Suprapubic skin (tissue), 4 donors: ENCODE measurements around the gene DIPK1B. TPM values are rescaled to one million over a fixed set of nuclear protein-coding genes. Genes with fewer than 3 reads are reported as not detected.

ENCODE experiments used
- DNase-seq, 2 donors: peaks; one replicate each; pipeline ENCODE4 v3.0.0-alpha.2; 2019; ENCODE audit warnings: low spot score in 2 of 2
- H3K27ac ChIP-seq: fragments of 200-600 bp; sonication (generic); one replicate; pipeline ENCODE4 v1.5.1; 2019
- H3K27me3 ChIP-seq: fragments of 200-600 bp; sonication (generic); one replicate; pipeline ENCODE4 v1.5.1; 2019
- H3K36me3 ChIP-seq: fragments of 200-600 bp; sonication (generic); one replicate; pipeline ENCODE4 v1.5.1; 2019
- H3K4me1 ChIP-seq: fragments of 200-600 bp; sonication (generic); one replicate; pipeline ENCODE4 v1.5.1; 2019
- H3K4me3 ChIP-seq: fragments of 200-600 bp; sonication (generic); one replicate; pipeline ENCODE4 v1.5.1; 2019; ENCODE audit warnings: mild to moderate bottlenecking
- H3K9me3 ChIP-seq: fragments of 200-600 bp; sonication (generic); one replicate; pipeline ENCODE4 v1.5.1; 2019
- EP300 ChIP-seq: sonication (generic); formaldehyde crosslinking; IDR thresholded peaks from one replicate; pipeline ENCODE4 v1.6.1; 2017; ENCODE audit warnings: antibody characterized with exemption
- POLR2A ChIP-seq, 2 donors: fragments of 450-650 bp; IDR thresholded peaks; one replicate each; pipeline ENCODE4 v1.6.1; 2017; ENCODE audit warnings: antibody characterized with exemption in 2 of 2, mild to moderate bottlenecking in 2 of 2, moderate library complexity in 2 of 2
- POLR2AphosphoS5 ChIP-seq, 3 donors: sonication (generic); formaldehyde crosslinking; IDR thresholded peaks; one replicate each; pipeline ENCODE4 v1.6.1; 2017; ENCODE audit warnings: antibody characterized with exemption in 3 of 3
- WGBS: methylation state at CpG from one replicate; pipeline ENCODE4 v1.1.5; 2018; 5-methylcytosine and 5-hydroxymethylcytosine counted together
- total RNA-seq, 4 donors: library from RNA; depleted of rRNA; stranded (reverse); fragments of >200 nt; gene quantifications; one replicate each; pipeline ENCODE4 v1.1.0, GENCODE V29; 2016
- TF ChIP-seq, protein P1 (sequence below), 2 donors: fragments of 200-600 bp in 1 of 2; fragments of 450-650 bp in 1 of 2; sonication (generic) in 1 of 2; IDR thresholded peaks; one replicate each; pipeline ENCODE4 v1.5.1; 2016 to 2019; ENCODE audit warnings: antibody characterized with exemption in 2 of 2, mild to moderate bottlenecking in 1 of 2, moderate library complexity in 1 of 2

DIPK1B gene
- total RNA-seq, 4 donors from 2014 or later, result 3.8 to 13.1 (median 6.3) TPM

DNA sequence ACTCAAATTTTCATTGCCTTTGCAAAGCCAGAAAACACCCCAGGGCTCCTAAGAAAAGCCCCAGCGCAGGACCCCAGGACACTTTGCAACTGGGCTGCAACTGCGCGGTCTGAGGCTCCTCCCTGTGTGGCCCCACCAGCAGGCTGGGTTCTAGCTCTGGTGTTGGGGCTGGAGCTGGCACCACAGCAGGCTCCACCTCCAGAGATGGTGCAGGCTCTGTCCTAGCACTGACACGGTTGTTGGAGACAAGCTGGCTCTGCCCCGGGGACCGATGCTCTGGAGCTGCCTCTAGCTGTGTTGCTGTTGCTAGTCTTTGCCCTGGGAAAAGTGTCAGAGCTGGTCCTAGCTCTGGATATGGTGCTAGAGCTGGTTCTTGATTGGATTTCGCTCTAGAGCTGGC, 16.8 kb downstream of the DIPK1B start:
- H3K4me3 ChIP-seq, result peak overlapping the region; percentile 92
- no peak for TF ChIP-seq POLR2AphosphoS5 (IDR thresholded peaks at IDR 0.05)
- TF ChIP-seq POLR2A (IDR thresholded peaks at IDR 0.05), result no peak
- TF ChIP-seq, protein P1, sequence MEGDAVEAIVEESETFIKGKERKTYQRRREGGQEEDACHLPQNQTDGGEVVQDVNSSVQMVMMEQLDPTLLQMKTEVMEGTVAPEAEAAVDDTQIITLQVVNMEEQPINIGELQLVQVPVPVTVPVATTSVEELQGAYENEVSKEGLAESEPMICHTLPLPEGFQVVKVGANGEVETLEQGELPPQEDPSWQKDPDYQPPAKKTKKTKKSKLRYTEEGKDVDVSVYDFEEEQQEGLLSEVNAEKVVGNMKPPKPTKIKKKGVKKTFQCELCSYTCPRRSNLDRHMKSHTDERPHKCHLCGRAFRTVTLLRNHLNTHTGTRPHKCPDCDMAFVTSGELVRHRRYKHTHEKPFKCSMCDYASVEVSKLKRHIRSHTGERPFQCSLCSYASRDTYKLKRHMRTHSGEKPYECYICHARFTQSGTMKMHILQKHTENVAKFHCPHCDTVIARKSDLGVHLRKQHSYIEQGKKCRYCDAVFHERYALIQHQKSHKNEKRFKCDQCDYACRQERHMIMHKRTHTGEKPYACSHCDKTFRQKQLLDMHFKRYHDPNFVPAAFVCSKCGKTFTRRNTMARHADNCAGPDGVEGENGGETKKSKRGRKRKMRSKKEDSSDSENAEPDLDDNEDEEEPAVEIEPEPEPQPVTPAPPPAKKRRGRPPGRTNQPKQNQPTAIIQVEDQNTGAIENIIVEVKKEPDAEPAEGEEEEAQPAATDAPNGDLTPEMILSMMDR (IDR thresholded peaks at IDR 0.05), result no peak
- no peak for TF ChIP-seq EP300
- H3K9me3 ChIP-seq, result no peaks in the 10 kb centered on the region
- peaks cover 50% of the 10 kb centered on the region for H3K4me1 ChIP-seq
- 80% methylated on average over 1 of the region's 7 CpGs for WGBS
- no peak for DNase-seq
- H3K36me3 ChIP-seq, result peaks cover 22% of the 10 kb centered on the region
- H3K27me3 ChIP-seq, result no peaks in the 10 kb centered on the region
- H3K27ac ChIP-seq, result no peak overlapping the region

DNA sequence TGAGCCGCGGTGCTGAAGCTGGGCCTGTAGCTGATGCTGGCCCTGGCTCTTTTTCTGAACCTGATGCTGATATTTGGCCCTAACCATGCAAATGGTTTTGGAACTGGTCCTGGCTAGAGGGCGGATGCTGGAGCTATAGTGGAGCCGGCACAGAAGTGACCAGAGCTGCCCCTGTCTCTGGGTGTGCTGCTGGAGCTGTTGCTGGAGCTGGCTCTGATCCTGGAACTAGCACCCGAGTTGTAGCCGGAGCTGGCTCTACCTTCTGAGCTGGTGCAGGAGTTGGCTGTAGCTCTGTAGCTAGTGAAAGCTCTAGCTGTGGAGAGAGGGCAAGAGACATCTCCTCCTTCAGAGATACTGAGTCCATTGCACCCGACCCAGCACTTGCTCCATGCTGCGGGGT, 17.6 kb downstream of the DIPK1B start:
- WGBS, result 85% methylated on average over 6 of the region's 8 CpGs
- no peak for TF ChIP-seq POLR2AphosphoS5 (IDR thresholded peaks at IDR 0.05)
- TF ChIP-seq EP300, result no peak
- TF ChIP-seq, protein P1 (IDR thresholded peaks at IDR 0.05), result no peak
- no peak for TF ChIP-seq POLR2A (IDR thresholded peaks at IDR 0.05)
- no peak for DNase-seq
- peaks cover 14% of the 10 kb centered on the region for H3K36me3 ChIP-seq
- no peaks in the 10 kb centered on the region for H3K27me3 ChIP-seq
- no peaks in the 10 kb centered on the region for H3K9me3 ChIP-seq
- peaks cover 43% of the 10 kb centered on the region for H3K4me1 ChIP-seq
- no peak overlapping the region for H3K4me3 ChIP-seq
- H3K27ac ChIP-seq, result no peak overlapping the region

DNA sequence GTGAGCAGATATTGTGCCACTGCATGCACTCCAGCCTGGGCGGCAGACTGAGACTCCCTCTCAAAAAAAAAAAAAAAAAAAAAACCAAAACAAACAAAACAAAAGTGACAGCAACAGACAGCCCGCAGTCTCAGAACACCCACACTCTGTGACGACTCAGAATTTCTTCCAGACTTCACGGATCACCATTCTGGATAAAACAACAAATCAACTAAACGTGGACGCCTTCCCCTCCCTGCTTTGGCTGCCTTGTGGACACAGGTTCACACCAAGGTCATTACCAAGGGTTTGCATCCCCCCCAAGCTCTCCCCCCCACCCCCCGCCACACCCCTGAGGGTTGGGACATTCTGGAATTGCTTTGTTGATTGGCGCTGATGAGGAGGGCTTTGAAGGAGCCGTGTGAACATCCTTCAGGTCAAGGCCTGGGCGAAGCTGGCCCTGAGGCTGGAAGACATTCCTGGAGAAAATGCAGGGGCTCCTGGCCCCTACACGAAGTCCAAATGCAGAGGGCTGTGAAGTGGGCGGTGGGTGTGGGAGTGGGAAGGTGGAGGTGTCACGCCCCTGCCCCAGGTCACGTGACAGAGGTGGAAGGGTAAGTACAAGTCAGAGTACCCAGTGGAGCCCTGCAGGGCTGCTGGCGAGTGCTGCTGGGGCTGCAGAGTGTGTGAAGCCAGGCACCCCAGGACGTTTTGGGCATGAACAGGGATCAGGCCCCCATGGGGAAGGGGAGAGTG, 20.2 kb downstream of the DIPK1B start:
- DNase-seq, result no peak
- no peaks in the 10 kb centered on the region for H3K9me3 ChIP-seq
- H3K27ac ChIP-seq, result no peak overlapping the region
- H3K4me1 ChIP-seq, result peaks cover 16% of the 10 kb centered on the region
- no peak overlapping the region for H3K4me3 ChIP-seq
- TF ChIP-seq EP300, result no peak
- no peak for TF ChIP-seq POLR2AphosphoS5 (IDR thresholded peaks at IDR 0.05)
- TF ChIP-seq POLR2A (IDR thresholded peaks at IDR 0.05), result no peak
- TF ChIP-seq, protein P1 (IDR thresholded peaks at IDR 0.05), result no peak
- H3K27me3 ChIP-seq, result no peaks in the 10 kb centered on the region
- H3K36me3 ChIP-seq, result no peaks in the 10 kb centered on the region
- WGBS, result 73% methylated on average over 15 of the region's 16 CpGs

DNA sequence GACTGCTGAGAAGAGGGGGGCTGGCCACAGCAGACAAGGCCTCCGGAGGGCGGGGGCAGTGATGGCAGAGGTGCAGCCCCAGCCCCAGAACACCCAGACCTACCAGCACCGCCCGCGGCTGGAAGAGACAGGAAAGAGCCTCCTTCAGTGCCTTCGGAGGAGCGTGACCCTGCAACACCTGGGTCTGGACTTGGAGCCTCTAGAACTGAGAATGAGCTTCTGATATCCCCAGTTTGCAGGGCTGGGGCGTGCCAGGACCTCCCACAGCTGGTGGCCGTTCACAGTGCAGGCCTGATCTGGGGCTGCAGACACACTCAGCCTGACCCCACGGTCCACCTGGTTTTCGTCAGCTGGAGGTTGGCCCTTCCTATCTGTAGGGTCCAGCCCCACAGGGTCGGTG, 21.2 kb downstream of the DIPK1B start:
- Histone ChIP-seq H3K9me3 (no peaks in the 10 kb centered on the region), H3K4me3 (no peak overlapping the region), H3K36me3 (no peaks in the 10 kb centered on the region), H3K4me1 (peaks cover 11% of the 10 kb centered on the region), H3K27me3 (peaks cover 4% of the 10 kb centered on the region), H3K27ac (no peak overlapping the region)
- DNase-seq, result no peak
- WGBS, result 73% methylated on average over 12 of the region's 12 CpGs
- TF ChIP-seq EP300 (no peak), POLR2A (IDR thresholded peaks at IDR 0.05) (no peak), POLR2AphosphoS5 (IDR thresholded peaks at IDR 0.05) (no peak)
- TF ChIP-seq, protein P1 (IDR thresholded peaks at IDR 0.05), result no peak

DNA sequence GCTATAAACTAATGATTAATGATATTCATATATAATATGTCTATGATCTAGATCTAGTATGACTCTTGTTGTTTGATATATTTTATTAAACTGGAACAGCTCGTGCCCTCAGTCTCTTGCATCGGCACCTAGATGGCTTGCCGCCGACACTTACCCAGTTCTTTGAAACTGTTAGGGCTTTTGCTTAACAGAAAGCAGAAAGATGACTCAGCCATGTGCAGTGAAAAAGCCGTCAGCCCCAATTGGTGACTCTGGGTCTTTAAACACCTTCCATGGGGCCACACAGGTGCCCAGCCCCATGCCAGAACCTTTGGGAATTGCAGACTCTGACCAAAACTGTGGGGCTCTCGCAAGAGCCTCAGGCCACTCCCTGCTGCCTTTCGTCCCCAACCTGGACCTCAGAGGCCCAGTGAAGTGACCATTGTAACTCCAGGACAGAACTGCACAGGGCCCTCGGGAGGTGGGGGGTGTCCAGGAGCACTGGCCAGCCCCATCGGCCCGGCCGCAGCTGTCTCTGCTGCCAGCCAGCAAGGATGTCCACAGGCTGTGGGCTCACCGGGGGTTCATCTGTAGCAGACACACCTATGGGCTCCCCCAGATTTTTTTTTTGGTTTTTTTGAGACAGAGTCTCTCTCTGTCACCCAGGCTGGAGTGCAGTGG, 22.6 kb downstream of the DIPK1B start:
- WGBS, result 84% methylated on average over 9 of the region's 12 CpGs
- Histone ChIP-seq H3K27me3 (peaks cover 17% of the 10 kb centered on the region), H3K27ac (no peak overlapping the region), H3K36me3 (no peaks in the 10 kb centered on the region), H3K4me1 (no peaks in the 10 kb centered on the region), H3K9me3 (no peaks in the 10 kb centered on the region), H3K4me3 (no peak overlapping the region)
- TF ChIP-seq POLR2AphosphoS5 (IDR thresholded peaks at IDR 0.05) (no peak), POLR2A (IDR thresholded peaks at IDR 0.05) (no peak), EP300 (no peak)
- TF ChIP-seq, protein P1 (IDR thresholded peaks at IDR 0.05), result no peak
- DNase-seq, result no peak
